CD4-positive, alpha-beta T cell (primary cell): Measurements from ENCODE around the gene SF3A2. TPM values are rescaled to one million over a fixed set of nuclear protein-coding genes. Genes with fewer than 3 reads are reported as not detected.

Experiments used
- ATAC-seq: fragments of 200-7000 bp; cut with Tn5 transposase; one replicate; pipeline ENCODE4 v1.10.0; 2022; ENCODE audit warnings: mild to moderate bottlenecking; ENCODE audit not compliant: poor library complexity
- CTCF ChIA-PET: fragments of 350-600 bp; sonication (Branson Sonifier 250); formaldehyde crosslinking; loops from one replicate; lab custom pipeline; 2021; ENCODE audit warnings: antibody characterized with exemption, inconsistent platforms; lab: Charles Lee
- POLR2A ChIA-PET: fragments of 350-600 bp; sonication (Branson Sonifier 250); formaldehyde crosslinking; loops from one replicate; lab custom pipeline; 2021; ENCODE audit warnings: antibody characterized with exemption, inconsistent platforms; lab: Charles Lee
- DNase-seq, 14 experiments: peaks; one replicate each; pipeline ENCODE4 v3.0.0-alpha.2; 2013 to 2020; ENCODE audit warnings: mixed read lengths in 2 of 14
- H3K27ac ChIP-seq, 2 donors: one replicate each; pipeline versions ENCODE4 v1.5.1 to v1.7.0; 2013; ENCODE audit warnings: low read length in 2 of 2, low read depth in 1 of 2, mild to moderate bottlenecking in 1 of 2
- H3K27me3 ChIP-seq, 2 experiments: 1 replicate in 1 of 2; 2 replicates in 1 of 2; pipeline versions ENCODE4 v1.6.1 to v1.7.0; 2013; ENCODE audit warnings: low read length in 2 of 2, control low read depth in 1 of 2, mild to moderate bottlenecking in 1 of 2, moderate library complexity in 1 of 2; ENCODE audit not compliant: insufficient read depth in 2 of 2, control insufficient read depth in 1 of 2
- H3K36me3 ChIP-seq: one replicate; pipeline ENCODE4 v1.6.1; 2013; ENCODE audit warnings: low read length, control low read depth; ENCODE audit not compliant: insufficient read depth
- H3K4me1 ChIP-seq: one replicate; pipeline ENCODE4 v1.6.1; 2013; ENCODE audit warnings: low read length, control low read depth; ENCODE audit not compliant: insufficient read depth
- H3K4me3 ChIP-seq: one replicate; pipeline ENCODE4 v1.5.1; 2013; ENCODE audit warnings: mild to moderate bottlenecking, low read length, moderate library complexity
- H3K9me3 ChIP-seq, 2 experiments: 1 replicate in 1 of 2; 2 replicates in 1 of 2; pipeline versions ENCODE4 v1.6.1 to v1.7.0; 2013; ENCODE audit warnings: low read length in 2 of 2, mild to moderate bottlenecking in 2 of 2, control low read depth in 1 of 2, moderate library complexity in 1 of 2; ENCODE audit not compliant: control insufficient read depth in 1 of 2, insufficient read depth in 1 of 2
- H3K27ac Mint-ChIP-seq: one replicate; pipeline ENCODE4 v1.8.0; 2020; ENCODE audit warnings: mixed read lengths
- H3K27me3 Mint-ChIP-seq: one replicate; pipeline ENCODE4 v1.8.0; 2021; ENCODE audit warnings: mixed read lengths
- H3K36me3 Mint-ChIP-seq: one replicate; pipeline ENCODE4 v1.8.0; 2021; ENCODE audit warnings: low read depth, mixed read lengths
- H3K4me1 Mint-ChIP-seq: one replicate; pipeline ENCODE4 v1.8.0; 2021; ENCODE audit warnings: low read depth, mixed read lengths
- H3K4me3 Mint-ChIP-seq: one replicate; pipeline ENCODE4 v1.8.0; 2020; ENCODE audit warnings: mild to moderate bottlenecking, mixed read lengths
- H3K9me3 Mint-ChIP-seq: one replicate; pipeline ENCODE4 v1.8.0; 2020; ENCODE audit warnings: mixed read lengths
- CTCF ChIP-seq: fragments of 200-600 bp; IDR thresholded peaks from one replicate; pipeline ENCODE4 v1.8.0; 2022; ENCODE audit warnings: antibody characterized with exemption, mild to moderate bottlenecking
- intact Hi-C, 2 experiments: fragments of 100-400 bp; cut with DNase I in 1 of 2; cut with micrococcal nuclease in 1 of 2; formaldehyde crosslinking; loops; one replicate each; pipeline versions ENCODE4 v1.15.1 to v1.9.0; 2023 to 2025; cut with DNase I, micrococcal nuclease
- total RNA-seq, 174 experiments: library from RNA in 2 of 174; stranded (reverse) in 2 of 174; gene quantifications; one replicate each; pipeline ENCODE4 v1.2.3 and lab custom pipeline; 2021 to 2026

SF3A2 gene
- total RNA-seq, 2 experiments from 2014 or later: 186 to 194 TPM

- ChIA-PET POLR2A (interaction anchor here (1.1 kb wide), 1 partner anchor 36 kb away, joined by 4 read pairs; no protein-coding TSS in a partner anchor), CTCF (interaction anchor here (3.2 kb wide), 1 partner anchor 78 kb away, joined by 11 read pairs; no protein-coding TSS in a partner anchor)
- Histone ChIP-seq H3K36me3 (peaks cover 40% of the 10 kb centered on the region), H3K27ac (no peak overlapping the region), H3K27me3 (no peaks in the 10 kb centered on the region), H3K9me3 (no peaks in the 10 kb centered on the region), H3K4me3 (no peak overlapping the region), H3K4me1 (peaks cover 56% of the 10 kb centered on the region)
- Mint-ChIP-seq H3K4me3 (peak overlapping the region; percentile 45), H3K4me1 (peaks cover 35% of the 10 kb centered on the region), H3K27me3 (peaks cover 4% of the 10 kb centered on the region), H3K27ac (no peak overlapping the region), H3K9me3 (no peaks in the 10 kb centered on the region), H3K36me3 (peaks cover 37% of the 10 kb centered on the region)
- no peak for TF ChIP-seq CTCF
- DNase-seq (no peak), ATAC-seq (no peak)
- intact Hi-C loops: loop anchor here (2.0 to 10.0 kb wide), 3 partner anchors 77 to 381 kb away; partner anchors contain the start of gene BTBD2 (in 1 of the 2)
Measured at GRCh38 chr19:2233601-2234280, 2.9 kb upstream of the SF3A2 start.

- ChIA-PET POLR2A (no interaction called here), CTCF (interaction anchor here (1.8 to 3.2 kb wide), 2 partner anchors 39 to 79 kb away, joined by 8 to 11 read pairs; no protein-coding TSS in a partner anchor)
- peaks cover 32% of the 10 kb centered on the region for H3K36me3 ChIP-seq
- DNase-seq (no peak), ATAC-seq (no peak)
- peak overlapping the region; percentile 80 for H3K4me3 ChIP-seq
- no peaks in the 10 kb centered on the region for H3K27me3 ChIP-seq
- no peaks in the 10 kb centered on the region for H3K9me3 ChIP-seq
- H3K27ac ChIP-seq: no peak overlapping the region
- intact Hi-C loops: loop anchor here (2.0 to 10.0 kb wide), 5 partner anchors 78 to 380 kb away; partner anchors contain the start of gene BTBD2 (in 1 of the 2)
- H3K27ac Mint-ChIP-seq: peak overlapping the region; percentile 76
- H3K36me3 Mint-ChIP-seq: peaks cover 43% of the 10 kb centered on the region
- H3K4me3 Mint-ChIP-seq: peak overlapping the region; percentile 88
- peaks cover 64% of the 10 kb centered on the region for H3K4me1 ChIP-seq
- H3K27me3 Mint-ChIP-seq: peaks cover 4% of the 10 kb centered on the region
- no peak for TF ChIP-seq CTCF
- peaks cover 48% of the 10 kb centered on the region for H3K4me1 Mint-ChIP-seq
- H3K9me3 Mint-ChIP-seq: no peaks in the 10 kb centered on the region
Measured at GRCh38 chr19:2234996-2235380, 1.6 kb upstream of the SF3A2 start.

GRCh38 chr19:2235381-2236063, 1.1 kb upstream of the SF3A2 start:
- no peaks in the 10 kb centered on the region for H3K9me3 ChIP-seq
- Mint-ChIP-seq H3K4me1 (peaks cover 53% of the 10 kb centered on the region), H3K27me3 (peaks cover 4% of the 10 kb centered on the region), H3K4me3 (peak overlapping the region; percentile 98), H3K27ac (peak overlapping the region; percentile 99), H3K36me3 (peaks cover 39% of the 10 kb centered on the region), H3K9me3 (no peaks in the 10 kb centered on the region)
- intact Hi-C loops: loop anchor here (1.0 to 10.0 kb wide), 16 partner anchors 17 to 379 kb away; partner anchors contain the start of genes AP3D1 (in 2 of the 2), BTBD2 (in 1 of the 2), IZUMO4 (in 1 of the 2) and LMNB2 (in 1 of the 2)
- POLR2A ChIA-PET: interaction anchor here (0.6 to 1.3 kb wide), 14 partner anchors 17 to 221 kb away, joined by 3 to 5 read pairs (median 3); partner anchors contain the start of genes AP3D1, LMNB2, LSM7 and SPPL2B
- H3K4me1 ChIP-seq: peaks cover 69% of the 10 kb centered on the region
- H3K27ac ChIP-seq: no peak overlapping the region
- ATAC-seq: no peak
- no peaks in the 10 kb centered on the region for H3K27me3 ChIP-seq
- peak in 3 of 14 experiments; percentile 17 to 55 (median 45) for DNase-seq
- no peak for TF ChIP-seq CTCF
- H3K36me3 ChIP-seq: peaks cover 27% of the 10 kb centered on the region
- CTCF ChIA-PET: interaction anchor here (0.7 to 3.2 kb wide), 5 partner anchors 25 to 80 kb away, joined by 4 to 11 read pairs (median 6); no protein-coding TSS in a partner anchor
- H3K4me3 ChIP-seq: peak overlapping the region; percentile 80
